Fibroblast of skin of left quadriceps (primary cell): ENCODE data around the gene GABRR3.
"Not testable (repeated sequence)": the region's sequence is repeated elsewhere in the genome, so short reads cannot be mapped to it uniquely, and the experiment has no call there.

Source experiments
- DNase-seq, 2 experiments: peaks; one replicate each; pipeline ENCODE4 v3.0.0-alpha.2; 2013; ENCODE audit warnings: low read depth in 2 of 2

GABRR3 gene

DNA sequence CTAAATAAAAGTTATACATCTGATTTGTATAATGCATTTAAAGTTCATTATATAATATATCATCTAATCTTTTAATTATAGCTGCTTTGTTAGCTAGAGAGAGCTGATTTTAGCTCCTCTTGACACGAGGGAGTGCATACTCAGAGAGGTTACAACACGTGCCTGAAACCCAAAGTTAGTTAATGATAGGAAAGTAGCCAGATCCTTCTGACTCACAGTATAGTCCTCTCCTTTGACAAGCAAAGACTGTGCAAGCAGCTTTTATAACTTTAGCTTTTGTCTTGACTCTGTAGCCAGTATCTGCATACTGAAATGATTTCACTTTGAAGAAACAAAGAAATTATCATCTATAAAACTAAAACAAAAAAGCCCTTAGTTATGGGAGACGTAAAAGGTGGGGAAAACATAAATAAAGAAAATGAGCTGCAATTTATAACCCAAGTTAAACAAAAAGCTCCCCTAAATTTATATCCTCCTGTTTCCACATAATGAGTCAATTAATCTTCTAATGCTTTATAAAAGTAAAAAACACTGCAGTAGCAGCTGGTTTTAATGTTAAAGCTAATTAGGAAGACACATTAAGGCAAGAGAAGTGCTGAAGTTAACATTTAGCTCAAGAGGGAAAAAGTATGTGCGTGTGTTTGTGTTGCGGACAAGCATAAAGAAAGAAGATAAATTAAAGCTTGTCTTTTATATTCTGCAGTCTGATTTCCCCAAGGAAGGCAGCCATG is 13.1 kb downstream of the GABRR3 start:
- DNase-seq = peak in 1 of 2 experiments; percentile 13

DNA sequence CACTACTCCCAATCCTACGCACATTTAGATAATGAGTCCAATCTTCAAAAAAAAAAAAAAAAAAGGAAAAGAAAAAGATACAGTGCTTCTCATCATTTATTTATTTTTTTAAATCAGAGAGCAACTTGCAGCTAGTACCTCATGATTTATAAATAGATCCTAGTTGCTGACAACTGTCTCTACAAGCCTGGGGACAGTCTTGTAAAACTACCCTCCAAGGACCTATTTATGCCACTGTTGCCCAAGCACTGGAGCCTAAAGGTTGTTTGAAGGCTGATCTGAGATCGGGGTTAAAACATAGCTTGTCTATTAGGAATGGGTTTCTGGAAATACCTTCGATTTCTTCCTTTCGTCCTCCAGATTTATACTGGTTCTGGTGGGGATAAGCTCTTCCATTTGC is 14.7 kb downstream of the GABRR3 start:
- DNase-seq = no peak

DNA sequence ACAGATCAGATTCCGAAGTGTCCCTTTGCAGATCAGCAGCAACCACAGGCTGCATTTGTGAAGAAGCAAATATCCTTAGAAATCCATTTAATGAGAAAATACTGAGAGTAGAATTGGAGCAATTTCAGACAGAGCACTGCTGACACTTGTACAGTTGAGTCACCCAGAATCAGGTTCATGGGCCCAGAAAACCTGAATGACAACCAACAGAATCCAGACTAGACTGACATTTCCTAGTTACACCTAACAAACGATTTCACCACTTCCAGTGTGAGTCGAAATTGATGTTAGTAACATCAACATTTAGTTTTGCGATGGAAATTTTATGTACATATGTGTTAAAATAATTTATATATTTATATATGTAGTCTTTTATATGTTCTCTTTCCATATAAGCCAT is 16.8 kb downstream of the GABRR3 start:
- DNase-seq = no peak

DNA sequence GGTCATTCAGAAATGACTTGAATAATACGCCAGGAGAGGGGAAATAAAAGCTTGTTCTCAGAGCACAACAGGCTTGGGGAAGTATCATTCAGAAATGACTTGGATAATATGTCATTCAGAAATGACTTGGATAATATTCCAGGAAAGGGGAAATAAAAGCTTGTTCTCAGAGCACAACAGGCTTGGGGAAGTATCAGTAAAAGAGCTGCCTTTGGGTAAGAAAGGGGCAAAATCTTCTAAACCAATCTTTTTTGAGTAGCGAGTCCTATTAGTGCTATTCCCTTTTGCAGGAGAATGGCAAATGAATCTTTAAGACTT is 20.9 kb downstream of the GABRR3 start:
- no peak for DNase-seq

DNA sequence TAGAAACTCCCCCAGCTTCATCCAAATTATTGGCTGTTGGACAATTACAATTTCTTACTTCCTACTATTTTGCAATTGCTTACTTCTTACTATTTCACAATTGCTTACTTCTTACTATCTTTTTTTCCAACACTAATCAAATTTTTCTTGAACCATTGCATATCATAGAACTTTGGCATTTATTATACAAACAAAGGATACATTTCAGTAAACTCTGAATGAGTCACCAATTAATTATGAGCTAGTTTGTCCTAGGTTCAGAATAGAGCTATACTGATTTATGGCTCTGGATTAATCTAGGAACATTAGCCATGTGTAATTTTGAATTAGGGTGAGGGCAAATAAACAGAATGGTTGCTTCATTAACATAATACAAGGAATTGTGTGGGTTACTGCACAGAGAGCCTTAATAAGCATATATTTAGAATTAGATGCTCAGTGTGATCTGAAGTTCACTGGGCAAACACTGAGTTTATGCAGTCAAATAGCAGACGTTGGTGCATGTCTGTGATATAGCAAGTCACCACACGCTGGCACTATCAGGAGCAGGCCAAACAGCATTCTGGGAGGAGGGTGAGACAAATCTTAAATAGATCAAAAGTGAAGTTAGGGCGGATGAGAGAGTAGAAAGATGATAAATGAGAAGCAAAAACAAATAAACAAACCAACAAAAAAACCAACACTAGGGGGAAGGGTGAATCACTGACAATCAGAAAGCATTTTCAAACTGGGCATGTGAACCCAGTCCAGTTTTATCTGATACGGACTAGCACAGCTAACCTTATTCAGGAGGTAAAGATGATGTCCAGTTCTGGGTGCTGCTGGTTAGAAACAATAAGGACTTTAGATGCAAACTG is 21.5 kb downstream of the GABRR3 start:
- no peak for DNase-seq

DNA sequence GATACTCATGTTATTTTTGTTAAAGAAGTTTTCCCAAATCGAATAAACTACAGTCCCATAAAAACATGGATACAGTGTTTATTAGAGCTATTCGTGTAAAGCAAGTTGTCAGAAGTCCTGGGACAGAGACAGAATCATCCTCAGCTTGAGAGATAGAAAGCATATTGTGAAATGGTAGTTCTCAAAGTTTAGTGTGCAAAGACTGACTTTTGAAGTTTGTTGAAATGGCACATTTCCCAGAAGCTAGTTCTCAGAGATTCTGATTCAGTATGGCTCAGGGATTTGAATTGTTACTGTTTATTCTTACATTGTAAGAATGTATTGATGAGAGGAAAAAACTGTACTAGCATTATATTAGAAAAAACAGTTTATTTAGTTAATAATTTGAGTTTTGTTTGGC is 22.1 kb downstream of the GABRR3 start:
- peak in 1 of 2 experiments; percentile 12 for DNase-seq

DNA sequence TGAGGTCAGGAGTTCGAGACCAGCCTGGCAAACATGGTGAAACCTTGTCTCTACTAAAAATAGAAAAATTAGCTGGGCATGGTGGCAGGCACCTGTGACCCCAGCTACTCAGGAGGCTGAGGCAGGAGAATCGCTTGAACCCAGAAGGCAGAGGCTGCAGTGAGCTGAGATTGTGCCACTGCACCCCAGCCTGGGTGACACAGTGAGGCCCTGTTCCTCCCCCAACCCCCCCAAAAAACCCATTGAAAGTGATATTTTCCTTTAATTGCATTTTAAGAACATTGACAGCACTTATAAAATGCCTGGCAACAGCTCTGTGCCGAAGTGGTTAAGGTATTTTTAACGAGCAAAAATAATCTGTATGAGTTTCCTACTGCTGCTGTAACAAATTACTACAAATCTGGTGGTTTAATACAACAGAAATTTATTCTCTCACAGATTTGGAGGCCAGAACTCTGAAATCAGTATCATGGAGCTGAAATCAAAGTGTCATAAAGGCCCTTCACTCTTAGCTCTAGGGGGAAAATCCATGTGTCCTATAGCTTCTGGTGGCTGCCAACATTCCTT is 24.1 kb downstream of the GABRR3 start:
- DNase-seq = not testable (repeated sequence)

DNA sequence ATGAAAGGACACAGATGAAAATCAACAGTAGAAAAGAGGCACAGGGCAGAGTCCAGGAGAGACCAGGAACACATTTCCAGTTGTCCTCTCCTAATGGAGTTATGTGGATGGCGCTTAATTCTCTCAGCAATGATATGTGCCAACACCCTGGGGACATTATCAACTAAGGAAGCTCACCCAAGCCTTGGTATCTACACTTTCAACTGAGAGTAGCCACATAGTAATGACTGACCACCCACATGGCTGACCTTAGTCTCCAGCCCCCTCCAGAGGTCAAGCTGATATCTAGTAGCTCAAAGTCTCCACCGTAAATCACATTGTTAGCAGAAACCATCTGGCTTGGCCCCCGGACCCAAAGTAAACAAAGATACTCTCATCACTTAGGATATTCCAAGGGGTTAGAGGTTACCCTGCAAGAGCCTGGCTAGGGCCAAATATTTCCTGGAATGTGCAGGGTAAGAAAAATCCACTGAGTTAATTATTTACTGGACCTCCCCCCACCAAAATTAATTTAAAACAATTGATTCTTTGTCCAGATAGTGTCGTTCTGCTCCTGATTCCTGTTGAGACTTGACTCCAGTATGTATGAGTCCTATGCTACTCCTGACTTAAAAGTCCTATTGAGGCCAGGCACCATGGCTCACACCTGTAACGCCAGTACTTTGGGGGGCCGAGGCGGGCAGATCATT is 24.8 kb downstream of the GABRR3 start:
- no peak for DNase-seq

DNA sequence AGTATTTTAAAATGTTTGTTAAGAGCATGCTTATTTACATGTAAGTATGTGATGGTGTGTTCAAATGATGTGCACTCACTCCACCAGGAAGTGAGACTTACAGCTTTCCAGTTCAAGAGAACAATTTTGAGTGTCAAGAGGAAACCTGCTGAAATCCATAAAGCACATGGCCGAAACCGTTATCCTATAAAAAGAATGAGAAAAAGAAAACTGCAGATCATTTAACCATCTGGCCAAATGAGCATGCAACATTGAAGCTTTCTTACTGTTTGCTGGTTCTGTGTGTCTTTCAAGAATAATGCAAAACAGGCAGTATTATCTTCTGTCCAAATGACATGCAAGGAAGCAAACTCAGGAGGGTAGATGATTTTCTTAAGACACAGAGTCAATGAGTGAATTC is 26.3 kb downstream of the GABRR3 start:
- DNase-seq = no peak

DNA sequence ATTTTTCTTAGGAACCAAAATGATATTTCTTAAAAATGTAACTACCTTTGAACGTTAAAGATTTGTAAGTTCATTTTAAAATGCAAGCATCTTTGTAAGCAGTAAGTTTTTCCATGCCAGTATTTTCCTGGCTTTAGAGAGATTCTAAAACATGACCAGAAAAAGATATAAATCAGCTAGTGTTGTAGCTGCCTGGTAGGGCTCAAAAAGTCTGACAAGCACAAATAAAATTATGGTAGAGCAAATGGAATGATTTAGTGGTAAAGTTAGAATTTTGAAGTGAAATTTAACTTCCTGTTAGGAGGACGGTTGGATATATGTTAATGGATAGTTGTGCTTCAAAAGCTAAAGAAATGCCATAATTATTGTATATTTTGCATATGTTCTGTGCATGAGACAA is 29.7 kb downstream of the GABRR3 start:
- no peak for DNase-seq

DNA sequence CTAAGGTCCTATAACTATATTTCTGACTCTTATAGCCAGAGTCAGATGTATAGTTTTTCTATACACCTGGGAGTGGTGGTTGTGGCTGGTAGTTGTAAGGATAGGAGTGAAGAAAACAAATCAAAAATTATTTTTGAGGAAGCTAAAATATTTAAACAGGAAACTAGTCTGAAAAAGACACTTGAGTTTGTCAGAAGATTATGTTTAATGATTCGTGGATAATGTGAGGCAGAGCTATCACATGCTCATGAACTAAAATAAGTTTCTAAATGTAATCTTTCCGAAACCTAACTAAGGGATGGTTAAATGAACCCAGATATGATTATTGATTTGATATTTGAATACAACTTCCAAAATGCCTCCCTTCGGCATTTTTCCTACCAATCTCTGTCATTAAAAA is 30.4 kb downstream of the GABRR3 start:
- no peak for DNase-seq

DNA sequence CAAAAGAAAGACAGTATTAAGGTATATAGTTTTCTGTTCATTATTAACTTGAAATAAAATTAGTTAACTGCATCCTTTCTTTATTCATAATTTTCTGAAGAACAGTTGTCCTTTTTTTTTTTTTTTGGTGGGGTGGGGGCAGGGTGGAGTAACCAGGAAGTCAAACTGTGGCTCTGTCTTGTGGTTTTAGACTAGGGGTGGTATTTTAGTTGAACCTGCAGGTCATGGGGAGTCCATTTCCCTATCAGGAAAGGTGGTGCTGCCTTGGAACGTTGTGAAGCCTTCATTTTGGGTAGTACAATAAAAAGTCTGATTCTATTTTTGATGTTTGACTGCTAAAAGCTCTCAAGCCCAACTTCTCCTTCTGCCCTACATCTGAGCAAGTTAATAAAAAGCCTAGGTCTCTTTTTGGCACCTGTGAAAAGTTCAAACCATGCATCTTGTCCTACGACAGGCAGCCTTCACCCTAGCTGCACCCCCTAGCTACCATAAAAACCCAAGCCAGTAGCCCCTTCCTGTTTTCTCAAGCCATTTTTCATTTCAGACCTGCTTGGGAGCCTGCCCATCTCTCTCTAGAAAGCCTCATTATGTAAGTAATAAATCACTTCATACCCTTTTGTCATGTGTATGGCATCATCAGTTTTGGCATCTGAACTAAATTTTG is 31.7 kb downstream of the GABRR3 start:
- DNase-seq = no peak

DNA sequence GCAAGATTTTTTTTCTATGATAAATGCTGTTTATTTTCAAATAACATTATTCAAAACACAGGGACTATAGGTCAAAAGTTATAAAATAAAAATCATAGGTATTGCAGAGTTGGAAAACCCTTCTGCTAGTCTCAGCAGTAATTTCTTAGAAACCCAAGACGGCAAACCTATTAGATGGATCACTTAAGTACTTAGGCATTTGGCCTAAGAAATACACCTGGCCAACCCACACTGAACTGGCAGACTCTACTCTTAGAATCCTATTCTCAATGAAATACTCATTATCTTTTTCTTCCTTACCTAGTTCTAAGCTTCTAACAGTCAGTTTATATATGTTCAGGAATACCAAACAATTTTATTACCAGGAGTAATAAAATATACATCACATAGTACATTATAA is 32.4 kb downstream of the GABRR3 start:
- DNase-seq = no peak

DNA sequence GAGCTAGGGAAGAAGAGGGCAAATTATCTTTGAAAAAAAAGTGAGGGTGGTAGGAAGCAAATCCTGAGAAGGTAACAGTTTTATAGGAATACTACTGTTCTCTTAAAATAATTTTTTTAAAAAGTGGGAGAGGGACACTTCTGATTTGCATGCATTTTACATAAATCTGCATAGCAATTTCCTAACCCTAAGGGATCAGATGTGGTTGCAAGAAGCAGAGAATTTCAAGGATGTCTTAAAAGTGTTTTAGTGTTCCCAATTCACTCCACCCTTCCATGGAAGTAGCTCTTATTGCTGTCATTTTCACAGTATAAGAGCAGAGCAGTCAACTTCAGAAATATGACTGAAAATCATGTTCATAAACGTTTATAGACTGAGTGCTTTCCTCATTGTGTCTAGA is 35.1 kb downstream of the GABRR3 start:
- DNase-seq = no peak

DNA sequence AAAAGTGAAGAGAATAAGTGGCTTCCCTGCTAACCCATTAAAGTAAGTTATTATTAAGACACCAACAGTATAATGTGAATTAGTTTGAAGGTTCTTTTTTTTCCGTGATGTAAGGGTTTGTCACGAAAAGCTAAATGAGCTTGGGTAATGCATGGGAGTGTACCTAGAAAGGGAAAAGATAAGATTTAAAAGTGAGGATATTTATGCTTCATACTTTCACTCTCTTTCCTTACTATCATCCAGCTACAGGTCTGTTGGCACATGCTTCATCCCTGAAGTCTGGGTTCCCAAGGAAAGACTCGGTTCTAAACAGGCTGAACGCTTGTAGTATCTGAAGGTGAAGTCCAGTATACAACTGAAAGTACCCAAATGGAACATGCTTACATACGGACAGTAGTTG is 36.0 kb downstream of the GABRR3 start:
- no peak for DNase-seq

DNA sequence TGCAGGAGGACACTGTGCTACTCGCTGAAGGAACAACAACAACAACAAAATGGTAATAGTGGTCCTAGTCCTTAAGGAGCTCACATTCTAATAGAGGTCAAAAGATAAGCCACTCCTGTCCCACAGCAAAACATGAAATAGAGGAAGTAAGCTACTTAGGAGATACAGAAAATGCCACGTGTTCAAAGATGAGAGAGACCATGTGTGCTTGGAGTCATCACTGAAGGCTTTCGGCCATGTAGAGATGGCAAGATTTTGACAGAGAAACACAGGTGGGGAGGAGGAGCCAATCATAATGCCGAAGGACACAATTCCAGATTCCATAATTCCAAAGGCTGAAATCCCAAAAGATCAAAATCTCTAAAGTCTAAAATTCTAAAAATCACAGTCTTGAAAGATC is 38.1 kb downstream of the GABRR3 start:
- no peak for DNase-seq

DNA sequence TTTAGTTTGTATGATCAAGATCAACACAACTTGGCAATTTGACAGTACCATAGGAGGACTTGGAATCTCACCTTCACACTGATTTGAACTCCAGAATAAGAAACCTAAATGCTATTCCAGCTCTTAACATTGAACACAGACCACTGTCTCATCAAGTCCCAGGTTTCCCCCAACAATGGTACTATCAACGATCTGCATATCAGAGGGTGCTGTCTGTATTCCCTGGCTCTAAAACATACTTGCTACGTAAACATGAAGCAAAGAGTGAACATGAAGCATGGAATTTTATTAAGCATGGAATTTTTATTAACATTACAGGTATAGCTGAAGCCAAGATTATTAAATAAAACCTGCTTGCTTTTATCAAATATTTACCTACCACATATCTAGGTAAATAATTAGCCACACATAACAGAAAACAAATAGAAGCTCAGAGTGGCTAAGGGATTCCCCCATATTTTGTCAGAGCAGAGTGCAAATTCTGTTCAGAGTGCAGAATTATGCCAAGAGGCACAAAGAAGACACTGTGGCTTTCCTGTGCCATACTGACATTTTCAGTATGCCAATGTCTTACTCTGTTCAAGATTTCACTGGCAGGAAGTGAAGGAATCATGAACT is 40.7 kb downstream of the GABRR3 start:
- DNase-seq = no peak

DNA sequence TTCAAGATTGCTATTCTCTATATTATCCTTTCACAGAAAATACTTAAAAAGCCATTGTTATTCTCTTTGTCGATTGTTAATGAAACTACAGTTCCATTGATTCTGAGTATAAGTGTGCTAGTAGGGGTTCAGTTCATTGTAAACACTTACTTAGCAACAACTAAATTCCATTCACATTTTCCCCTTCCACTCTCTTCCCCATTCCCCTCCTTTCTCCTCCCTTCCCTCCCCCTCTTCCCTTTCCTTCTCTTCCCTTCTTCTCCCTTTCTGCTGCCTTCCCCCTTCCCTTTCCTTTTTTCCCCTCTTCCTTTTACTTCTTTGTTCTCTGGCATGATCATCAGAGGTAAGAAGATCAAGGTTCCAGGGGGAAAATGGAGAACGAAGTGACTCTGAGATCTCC is 41.6 kb downstream of the GABRR3 start:
- DNase-seq = no peak

DNA sequence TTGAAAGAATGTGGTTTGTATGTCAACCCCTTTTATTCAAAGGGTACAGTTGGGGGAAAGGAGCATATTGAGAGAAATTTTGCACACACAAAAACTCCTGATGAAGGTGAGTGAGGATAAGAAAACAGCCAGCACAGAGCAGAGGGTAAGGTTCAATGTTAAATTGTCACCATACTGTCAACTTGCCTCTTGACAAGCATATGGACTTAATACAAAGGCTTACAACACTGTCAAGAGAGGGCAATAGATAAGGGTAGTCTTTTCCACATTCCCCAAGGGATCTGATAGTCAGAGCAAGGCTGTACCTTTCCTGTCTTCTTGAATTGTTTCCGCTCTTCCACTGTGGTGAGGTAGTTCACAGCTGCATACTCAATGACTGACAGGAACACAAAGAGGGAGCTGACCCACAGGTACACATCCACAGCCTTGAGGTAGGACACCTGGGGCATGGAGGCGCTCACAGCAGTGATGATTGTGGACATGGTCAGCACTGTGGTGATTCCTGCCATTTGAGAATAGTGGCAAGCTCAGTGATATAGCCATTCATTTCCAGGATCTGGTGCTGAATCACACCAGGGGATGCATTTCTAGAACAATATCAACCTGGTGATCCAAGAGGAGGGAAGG is 42.5 kb downstream of the GABRR3 start:
- DNase-seq = no peak

DNA sequence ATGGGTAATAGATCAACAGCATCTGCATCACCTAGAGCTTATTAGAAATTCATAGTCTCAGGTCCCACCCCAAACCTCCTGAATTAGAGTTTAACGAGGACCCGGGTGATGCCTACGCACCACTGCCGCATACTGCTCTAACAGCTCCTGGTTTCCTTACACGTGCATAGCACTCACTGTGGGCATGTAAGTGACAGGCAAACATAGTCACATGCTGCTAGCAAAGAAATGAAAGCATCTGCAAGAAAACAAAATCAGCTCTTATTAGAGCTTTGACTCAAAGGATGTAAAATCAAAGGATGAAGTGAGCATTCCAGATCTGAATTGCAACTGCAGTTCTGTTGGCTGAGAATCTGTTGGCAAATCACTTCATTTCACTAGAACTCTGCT is 43.8 kb downstream of the GABRR3 start:
- no peak for DNase-seq

DNA sequence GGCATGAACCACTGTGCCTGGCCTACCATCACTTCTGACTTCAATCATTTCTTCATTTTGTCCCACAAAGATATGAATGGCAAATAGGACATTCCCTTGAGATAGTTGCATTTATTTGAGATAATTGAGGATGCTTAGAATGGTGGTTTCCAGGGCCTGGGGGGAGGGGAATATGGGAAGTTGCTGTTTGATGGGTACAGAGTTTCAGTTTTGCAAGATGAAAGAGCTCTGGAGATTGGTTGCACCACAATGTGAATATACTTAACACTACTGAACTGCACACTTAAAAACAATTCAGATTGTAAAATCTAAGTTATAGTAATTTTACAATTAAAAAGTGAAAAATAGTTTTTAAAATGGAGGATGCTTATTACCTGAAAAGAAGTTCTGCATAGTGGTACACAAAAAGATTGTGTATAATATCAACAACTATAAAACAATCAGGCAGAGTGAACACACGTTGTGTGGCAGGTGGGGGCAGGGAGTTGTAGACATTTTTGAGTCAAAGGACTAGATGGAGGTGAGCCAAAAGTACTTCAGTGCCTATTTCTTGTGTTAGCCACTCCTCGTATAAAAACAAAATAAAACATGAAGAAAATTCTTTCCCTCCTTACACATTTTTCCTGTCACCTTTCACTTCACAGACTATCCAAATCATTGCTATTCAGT is 44.4 kb downstream of the GABRR3 start:
- no peak for DNase-seq
